AG04450 (cell line): ENCODE measurements around the gene ASCC2. TPM values are rescaled to one million over a fixed set of nuclear protein-coding genes. Genes with fewer than 3 reads are reported as not detected.

Source experiments
- CTCF ChIA-PET: fragments of 300-600, 350-600 bp; formaldehyde crosslinking; extraction: SDS; loops from one replicate; lab custom pipeline; 2022; ENCODE audit warnings: antibody characterized with exemption, inconsistent platforms; lab: Charles Lee
- POLR2A ChIA-PET: fragments of 350-600 bp; formaldehyde crosslinking; extraction: SDS; loops from one replicate; lab custom pipeline; 2021; ENCODE audit warnings: antibody characterized with exemption, inconsistent platforms; lab: Yijun Ruan, JAX
- DNase-seq: peaks from one replicate; pipeline ENCODE4 v3.0.0-alpha.2; 2011; ENCODE audit warnings: low read depth, low spot score
- H3K27ac ChIP-seq: one replicate; pipeline ENCODE4 v1.5.1; 2012; ENCODE audit warnings: low read depth, low read length, control low read depth
- H3K27me3 ChIP-seq: one replicate; pipeline ENCODE4 v1.6.0; 2012; ENCODE audit warnings: low read length; ENCODE audit not compliant: control insufficient read depth, insufficient read depth
- H3K4me3 ChIP-seq: 2 replicates; pipeline ENCODE4 v1.5.1; 2011; ENCODE audit warnings: mild to moderate bottlenecking, low read depth, low read length, control low read depth
- H3K9me3 ChIP-seq: 2 replicates; pipeline ENCODE4 v1.5.1; 2012; ENCODE audit warnings: low read length; ENCODE audit not compliant: control insufficient read depth, insufficient read depth
- CTCF ChIP-seq: IDR thresholded peaks from 2 replicates; pipeline ENCODE4 v1.5.1; 2011; ENCODE audit warnings: low read depth, low read length, control low read depth, inconsistent platforms
- polyA plus RNA-seq: library from polyadenylated mRNA; depleted of rRNA; stranded (reverse); fragments of >200 nt; gene quantifications from 2 replicates; pipeline ENCODE4 v1.2.3, GENCODE V29; 2011

Gene ASCC2
- polyA plus RNA-seq, 1 experiment, result 45.9 TPM

- POLR2A ChIA-PET, result no interaction called here
- no peaks in the 10 kb centered on the region for H3K27me3 ChIP-seq
Observed at GRCh38 chr22:29784451-29785361, 53.4 kb downstream of the ASCC2 start.

GRCh38 chr22:29782061-29782845 lies 55.8 kb downstream of the ASCC2 start:
- TF ChIP-seq CTCF, result no peak
- ChIA-PET POLR2A (interaction anchor here (0.8 to 1.6 kb wide), 2 partner anchors 16 to 17 kb away, joined by 3 to 4 read pairs; partner anchors contain the start of gene ZMAT5), CTCF (no interaction called here)
- Histone ChIP-seq H3K27me3 (no peaks in the 10 kb centered on the region), H3K4me3 (no peak overlapping the region), H3K9me3 (no peaks in the 10 kb centered on the region), H3K27ac (peak overlapping the region; percentile 97)
- DNase-seq, result no peak

More at GRCh38 chr22:29784451-29785361, 53.4 kb downstream of the ASCC2 start:
- H3K27ac ChIP-seq, result no peak overlapping the region
- no peak for TF ChIP-seq CTCF
- CTCF ChIA-PET, result interaction anchor here (1.2 to 2.1 kb wide), 2 partner anchors 12 to 221 kb away, joined by 5 to 8 read pairs; no protein-coding TSS in a partner anchor
- no peak overlapping the region for H3K4me3 ChIP-seq
- DNase-seq, result no peak
- no peaks in the 10 kb centered on the region for H3K9me3 ChIP-seq

GRCh38 chr22:29780748-29781676 lies 57.1 kb downstream of the ASCC2 start:
- DNase-seq, result peak; percentile 60
- no peaks in the 10 kb centered on the region for H3K9me3 ChIP-seq
- CTCF ChIA-PET, result interaction anchor here (1.3 kb wide), 1 partner anchor 308 kb away, joined by 3 read pairs; no protein-coding TSS in a partner anchor
- peak overlapping the region; percentile 97 for H3K27ac ChIP-seq
- no peak for TF ChIP-seq CTCF
- H3K4me3 ChIP-seq, result no peak overlapping the region; the same call in 1 of the 2 replicates
- H3K27me3 ChIP-seq, result no peaks in the 10 kb centered on the region
- POLR2A ChIA-PET, result interaction anchor here (0.6 to 1.6 kb wide), 2 partner anchors 18 to 103 kb away, joined by 4 to 10 read pairs; no protein-coding TSS in a partner anchor

- no peak overlapping the region for H3K4me3 ChIP-seq
- H3K9me3 ChIP-seq, result no peaks in the 10 kb centered on the region
- TF ChIP-seq CTCF, result no peak
- peak overlapping the region; percentile 97 for H3K27ac ChIP-seq
- POLR2A ChIA-PET, result no interaction called here
- H3K27me3 ChIP-seq, result no peaks in the 10 kb centered on the region
- CTCF ChIA-PET, result no interaction called here
- no peak for DNase-seq
Observed at GRCh38 chr22:29780220-29780619, 57.9 kb downstream of the ASCC2 start.
